ENCODE measurements around the gene HEPN1.

GRCh38 chr11:124882339-124883071, 36.5 kb upstream of the HEPN1 start:
- TF ChIP-seq GATA2 (IDR thresholded peaks at IDR 0.05; ENCODE audit: low read depth, low read length): no peak
- no peak for TF ChIP-seq GATA3 (IDR thresholded peaks at IDR 0.05; ENCODE audit: low read depth, low read length)

Data from SH-SY5Y (cell line).